Suprapubic skin (tissue), 4 donors: Measurements from ENCODE around the gene SELENOI.

Experiments used
- CTCF ChIP-seq, 2 donors: fragments of 200-600 bp in 1 of 2; fragments of 450-650 bp in 1 of 2; sonication (generic) in 1 of 2; IDR thresholded peaks; one replicate each; pipeline ENCODE4 v1.5.1; 2016 to 2019; ENCODE audit warnings: antibody characterized with exemption in 2 of 2, mild to moderate bottlenecking in 1 of 2, moderate library complexity in 1 of 2
- EP300 ChIP-seq: sonication (generic); formaldehyde crosslinking; IDR thresholded peaks from one replicate; pipeline ENCODE4 v1.6.1; 2017; ENCODE audit warnings: antibody characterized with exemption
- POLR2A ChIP-seq, 2 donors: fragments of 450-650 bp; IDR thresholded peaks; one replicate each; pipeline ENCODE4 v1.6.1; 2017; ENCODE audit warnings: antibody characterized with exemption in 2 of 2, mild to moderate bottlenecking in 2 of 2, moderate library complexity in 2 of 2
- POLR2AphosphoS5 ChIP-seq, 3 donors: sonication (generic); formaldehyde crosslinking; IDR thresholded peaks; one replicate each; pipeline ENCODE4 v1.6.1; 2017; ENCODE audit warnings: antibody characterized with exemption in 3 of 3

GRCh38 chr2:26299471-26300101, 46.4 kb upstream of the SELENOI start:
- no peak for TF ChIP-seq CTCF (IDR thresholded peaks at IDR 0.05)
- no peak for TF ChIP-seq POLR2AphosphoS5 (IDR thresholded peaks at IDR 0.05)
- no peak for TF ChIP-seq EP300
- TF ChIP-seq POLR2A (IDR thresholded peaks at IDR 0.05): no peak
